ENCODE results near the gene PPP1R12C. TPM values are rescaled to one million over a fixed set of nuclear protein-coding genes. Genes with fewer than 3 reads are reported as not detected.
"Not testable (repeated sequence)": the region's sequence is repeated elsewhere in the genome, so short reads cannot be mapped to it uniquely, and the experiment has no call there.

PPP1R12C gene
- total RNA-seq, 1 donor from 2014 or later: 62.9 TPM

DNA sequence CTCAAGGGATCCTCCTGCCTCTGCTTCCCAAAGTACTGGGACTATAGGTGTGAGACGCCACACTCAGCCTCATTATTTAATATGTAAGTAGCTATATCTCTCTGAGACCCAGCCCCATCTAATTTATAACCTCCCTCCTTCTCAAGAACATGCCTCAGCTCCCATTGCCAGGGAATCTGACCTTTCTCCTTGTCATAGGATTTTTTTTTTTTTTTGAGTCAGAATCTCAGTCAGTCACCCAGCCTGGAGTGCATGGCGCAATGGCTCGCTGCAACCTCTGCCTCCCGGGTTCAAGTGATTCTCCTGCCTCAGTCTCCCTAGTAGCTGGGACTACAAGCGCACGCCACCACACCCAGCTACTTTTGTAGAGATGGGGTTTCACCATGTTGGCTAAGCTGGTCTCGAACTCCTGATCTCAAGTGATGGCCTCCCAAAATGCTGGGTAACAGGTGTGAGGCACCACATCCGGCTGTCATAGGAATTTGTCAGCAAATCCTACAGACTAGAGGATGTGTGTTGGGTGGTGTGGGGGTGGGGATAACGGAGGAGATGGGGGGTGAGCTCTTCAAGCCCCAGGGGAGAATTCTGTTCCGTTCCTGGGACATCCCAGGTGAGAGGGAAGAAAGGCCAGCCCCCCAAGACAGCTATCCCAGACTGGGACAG lies 46.8 kb downstream of the PPP1R12C start:
- H3K27me3 ChIP-seq (ENCODE audit: control insufficient read depth, insufficient read depth, low read length): peaks cover 35% of the 10 kb centered on the region
- H3K4me3 ChIP-seq (ENCODE audit: low read depth, low read length): no peak overlapping the region

DNA sequence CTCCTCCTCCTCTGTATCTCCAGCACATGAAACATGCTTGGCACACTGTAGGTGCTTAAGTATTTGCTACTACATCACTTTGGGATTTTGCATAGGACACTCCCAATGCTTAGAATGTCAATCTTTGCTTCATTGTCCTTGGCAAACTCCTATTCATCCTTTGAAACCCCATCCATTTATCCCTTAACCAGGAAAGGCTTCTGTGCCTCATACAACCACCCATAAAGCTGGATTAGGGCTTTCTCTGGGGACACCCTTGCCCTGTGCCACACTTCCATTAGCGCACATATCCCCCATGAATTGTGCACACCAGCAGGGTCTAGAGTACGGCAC lies 47.6 kb downstream of the PPP1R12C start:
- TF ChIP-seq, protein P1, sequence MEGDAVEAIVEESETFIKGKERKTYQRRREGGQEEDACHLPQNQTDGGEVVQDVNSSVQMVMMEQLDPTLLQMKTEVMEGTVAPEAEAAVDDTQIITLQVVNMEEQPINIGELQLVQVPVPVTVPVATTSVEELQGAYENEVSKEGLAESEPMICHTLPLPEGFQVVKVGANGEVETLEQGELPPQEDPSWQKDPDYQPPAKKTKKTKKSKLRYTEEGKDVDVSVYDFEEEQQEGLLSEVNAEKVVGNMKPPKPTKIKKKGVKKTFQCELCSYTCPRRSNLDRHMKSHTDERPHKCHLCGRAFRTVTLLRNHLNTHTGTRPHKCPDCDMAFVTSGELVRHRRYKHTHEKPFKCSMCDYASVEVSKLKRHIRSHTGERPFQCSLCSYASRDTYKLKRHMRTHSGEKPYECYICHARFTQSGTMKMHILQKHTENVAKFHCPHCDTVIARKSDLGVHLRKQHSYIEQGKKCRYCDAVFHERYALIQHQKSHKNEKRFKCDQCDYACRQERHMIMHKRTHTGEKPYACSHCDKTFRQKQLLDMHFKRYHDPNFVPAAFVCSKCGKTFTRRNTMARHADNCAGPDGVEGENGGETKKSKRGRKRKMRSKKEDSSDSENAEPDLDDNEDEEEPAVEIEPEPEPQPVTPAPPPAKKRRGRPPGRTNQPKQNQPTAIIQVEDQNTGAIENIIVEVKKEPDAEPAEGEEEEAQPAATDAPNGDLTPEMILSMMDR (IDR thresholded peaks at IDR 0.05; ENCODE audit: insufficient read depth, low read length, poor library complexity, severe bottlenecking): no peak
- Histone ChIP-seq H3K36me3 (ENCODE audit: control insufficient read depth, insufficient read depth, low read length) (no peaks in the 10 kb centered on the region), H3K27me3 (ENCODE audit: control insufficient read depth, insufficient read depth, low read length) (peaks cover 35% of the 10 kb centered on the region), H3K4me3 (ENCODE audit: low read depth, low read length) (no peak overlapping the region)
- no peak for DNase-seq (ENCODE audit: low read depth)

More for the DNA sequence above, 46.8 kb downstream of the PPP1R12C start:
- TF ChIP-seq, protein P1 (IDR thresholded peaks at IDR 0.05; ENCODE audit: insufficient read depth, low read length, poor library complexity, severe bottlenecking): no peak
- DNase-seq (ENCODE audit: low read depth): no peak
- no peaks in the 10 kb centered on the region for H3K36me3 ChIP-seq (ENCODE audit: control insufficient read depth, insufficient read depth, low read length)

GRCh38 chr19:55068950-55069864 lies 48.2 kb downstream of the PPP1R12C start:
- Histone ChIP-seq H3K36me3 (ENCODE audit: control insufficient read depth, insufficient read depth, low read length) (no peaks in the 10 kb centered on the region), H3K27me3 (ENCODE audit: control insufficient read depth, insufficient read depth, low read length) (peaks cover 35% of the 10 kb centered on the region), H3K4me3 (ENCODE audit: low read depth, low read length) (peak overlapping the region; percentile 25)
- DNase-seq (ENCODE audit: low read depth): no peak
- TF ChIP-seq, protein P1 (IDR thresholded peaks at IDR 0.05; ENCODE audit: insufficient read depth, low read length, poor library complexity, severe bottlenecking): no peak

DNA sequence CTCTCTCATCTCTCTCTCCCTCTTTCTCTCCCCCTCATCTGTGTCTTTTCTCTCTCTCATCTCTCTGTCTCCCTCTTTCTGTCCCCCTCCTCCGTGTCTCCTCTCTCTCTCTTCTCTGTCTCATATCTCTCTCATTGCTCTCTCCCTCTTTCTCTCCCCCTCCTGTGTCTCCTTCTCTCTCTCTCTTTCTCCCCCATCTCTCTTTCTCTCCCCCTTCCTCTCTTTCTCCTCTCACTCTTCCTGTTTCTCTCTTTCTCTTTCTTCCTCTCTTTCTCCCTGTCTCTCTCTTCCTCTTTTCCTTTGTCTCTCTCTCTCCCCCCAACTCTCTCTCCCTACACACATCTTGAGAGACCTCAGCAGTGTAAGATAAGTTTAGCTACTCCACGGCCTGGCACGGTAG lies 49.6 kb downstream of the PPP1R12C start:
- no peak for DNase-seq (ENCODE audit: low read depth)
- H3K27me3 ChIP-seq (ENCODE audit: control insufficient read depth, insufficient read depth, low read length): peaks cover 38% of the 10 kb centered on the region
- no peaks in the 10 kb centered on the region for H3K36me3 ChIP-seq (ENCODE audit: control insufficient read depth, insufficient read depth, low read length)
- TF ChIP-seq, protein P1 (IDR thresholded peaks at IDR 0.05; ENCODE audit: insufficient read depth, low read length, poor library complexity, severe bottlenecking): no peak
- no peak overlapping the region for H3K4me3 ChIP-seq (ENCODE audit: low read depth, low read length)

GRCh38 chr19:55066107-55066709 lies 51.2 kb downstream of the PPP1R12C start:
- no peaks in the 10 kb centered on the region for H3K36me3 ChIP-seq (ENCODE audit: control insufficient read depth, insufficient read depth, low read length)
- no peak overlapping the region for H3K4me3 ChIP-seq (ENCODE audit: low read depth, low read length)
- no peak for DNase-seq (ENCODE audit: low read depth)
- peaks cover 38% of the 10 kb centered on the region for H3K27me3 ChIP-seq (ENCODE audit: control insufficient read depth, insufficient read depth, low read length)
- TF ChIP-seq, protein P1 (IDR thresholded peaks at IDR 0.05; ENCODE audit: insufficient read depth, low read length, poor library complexity, severe bottlenecking): no peak

DNA sequence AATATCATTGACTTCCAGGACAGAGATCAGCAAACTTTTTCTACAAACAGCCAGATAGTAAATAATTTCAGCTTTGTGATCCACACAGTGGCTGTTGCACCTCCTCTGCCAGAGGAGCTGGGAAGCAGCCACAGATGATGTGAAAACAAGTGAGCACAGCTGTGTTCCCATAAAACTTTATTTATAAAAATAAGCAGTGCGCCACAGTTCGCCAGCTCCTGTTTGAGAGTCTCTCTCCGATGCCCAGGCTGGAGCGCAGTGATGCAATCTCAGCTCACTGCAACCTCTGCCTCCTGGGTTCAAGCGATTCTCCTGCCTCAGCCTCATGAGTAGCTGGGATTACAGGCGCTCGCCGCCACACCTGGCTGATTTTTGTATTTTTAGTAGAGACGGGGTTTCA lies 51.9 kb downstream of the PPP1R12C start:
- H3K27me3 ChIP-seq (ENCODE audit: control insufficient read depth, insufficient read depth, low read length): peaks cover 38% of the 10 kb centered on the region
- H3K36me3 ChIP-seq (ENCODE audit: control insufficient read depth, insufficient read depth, low read length); DNase-seq (ENCODE audit: low read depth); H3K4me3 ChIP-seq (ENCODE audit: low read depth, low read length): not testable (repeated sequence)
